ENCODE measurements around the gene SPPL2B. TPM values are rescaled to one million over a fixed set of nuclear protein-coding genes. Genes with fewer than 3 reads are reported as not detected.

The SPPL2B gene
- total and polyA plus RNA-seq, 12 donors, result 17.8 to 69.7 (median 21.2) TPM

DNA sequence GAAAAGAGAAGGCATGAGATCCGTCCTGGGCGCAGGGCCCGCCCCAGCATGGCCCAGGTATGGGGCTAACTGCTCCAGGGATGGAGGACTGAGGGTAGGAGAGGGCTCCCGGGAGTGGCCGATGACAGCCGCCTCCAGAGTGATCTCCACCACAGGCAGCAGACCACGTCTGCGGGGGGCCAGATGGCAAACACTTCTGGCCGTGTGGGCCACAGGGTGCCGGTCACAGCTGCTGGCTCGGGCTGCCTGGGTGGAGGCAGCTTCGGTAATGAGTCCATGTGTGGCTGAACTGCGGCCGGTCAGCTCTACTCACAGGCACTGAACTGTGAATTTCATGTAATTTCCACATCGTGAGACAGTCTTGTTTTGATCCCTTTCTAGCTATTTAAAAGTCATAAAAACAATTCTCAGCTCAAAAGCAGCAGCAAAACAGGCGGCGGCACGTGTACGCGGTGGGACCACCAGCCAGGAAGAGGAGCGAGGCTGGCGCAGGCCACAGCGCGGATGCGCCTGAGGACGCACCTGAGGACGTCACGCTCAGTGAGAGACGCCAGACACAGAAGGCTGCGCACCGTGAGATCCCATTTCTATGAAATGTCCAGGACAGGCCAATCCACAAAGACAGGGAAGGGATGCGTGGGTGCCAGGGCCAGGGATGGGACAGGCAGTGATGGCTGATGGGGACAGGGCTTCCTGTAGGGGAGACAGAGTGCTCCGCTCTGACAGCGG lies 4.1 kb upstream of the SPPL2B start:
- no peaks in the 10 kb centered on the region for H3K9me3 ChIP-seq
- no peak for ATAC-seq
- H3K4me1 ChIP-seq, result peaks cover 8 to 26% (median 21%) of the 10 kb centered on the region in 9 donors
- DNase-seq, result no peak
- peaks cover 0 to 54% (median 0%) of the 10 kb centered on the region in 9 donors for H3K36me3 ChIP-seq
- H3K4me3 ChIP-seq, result no peak overlapping the region
- intact Hi-C loops (cut with DNase I), result no loop called here
- H3K27me3 ChIP-seq, result no peaks in the 10 kb centered on the region
- H3K27ac ChIP-seq, result no peak overlapping the region
- no peak for TF ChIP-seq CTCF (IDR thresholded peaks at IDR 0.05)
- WGBS, 2 donors, result 87 to 88% methylated on average over 34 of the region's 34 CpGs

DNA sequence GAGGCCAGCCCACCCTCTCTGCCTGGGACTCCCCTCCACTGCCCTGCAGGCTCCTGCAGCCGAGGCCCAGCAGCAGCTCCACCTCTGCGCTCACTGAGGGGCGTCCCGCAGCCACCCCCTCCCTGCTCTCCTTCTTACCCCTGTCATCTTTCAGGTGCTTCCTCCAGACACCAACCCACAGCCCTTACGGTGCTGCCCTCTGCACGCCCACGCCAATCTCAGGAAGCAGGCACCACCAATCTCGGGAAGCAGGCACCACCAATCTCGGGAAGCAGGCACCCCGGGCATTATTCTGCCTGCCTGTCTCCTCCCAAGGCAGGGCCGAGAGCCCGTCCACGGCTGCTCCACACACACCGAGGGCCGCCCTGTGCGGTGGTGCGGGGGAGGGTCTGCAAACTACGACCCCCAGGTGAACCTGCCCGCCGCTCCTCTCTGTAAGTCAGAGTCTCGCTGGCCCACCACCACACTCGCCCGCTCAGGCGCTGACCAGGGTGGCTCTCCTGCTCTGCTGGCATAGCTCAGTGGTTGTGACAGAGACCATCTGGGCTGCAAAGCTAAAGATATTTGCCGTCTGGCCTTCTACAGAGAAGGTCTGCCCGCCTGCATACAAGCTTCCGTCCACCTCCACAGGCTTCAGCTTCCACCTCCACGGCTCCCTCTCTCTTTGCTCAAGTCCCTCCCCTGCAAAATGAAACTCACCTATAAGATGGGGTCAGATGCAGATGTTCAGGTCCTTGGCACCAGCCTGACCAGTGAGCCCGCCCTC lies 3.0 kb upstream of the SPPL2B start:
- Histone ChIP-seq H3K4me3 (no peak overlapping the region), H3K9me3 (no peaks in the 10 kb centered on the region), H3K27me3 (no peaks in the 10 kb centered on the region), H3K4me1 (peaks cover 14 to 32% (median 31%) of the 10 kb centered on the region in 9 donors), H3K27ac (no peak overlapping the region), H3K36me3 (peaks cover 0 to 54% (median 0%) of the 10 kb centered on the region in 9 donors)
- no peak for DNase-seq
- no peak for ATAC-seq
- intact Hi-C loops (cut with DNase I), result no loop called here
- 79 to 80% methylated on average over 29 of the region's 29 CpGs for WGBS, 2 donors
- TF ChIP-seq CTCF (IDR thresholded peaks at IDR 0.05), result no peak

- DNase-seq (no peak), ATAC-seq (no peak)
- H3K4me1 ChIP-seq, result peaks cover 19 to 45% (median 41%) of the 10 kb centered on the region in 9 donors
- WGBS, 2 donors, result 86 to 87% methylated on average over 16 of the region's 16 CpGs
- intact Hi-C loops (cut with DNase I), result no loop called here
- TF ChIP-seq CTCF (IDR thresholded peaks at IDR 0.05), result no peak
- peak overlapping the region in 3 of 10 donors; percentile 71 to 92 (median 91) for H3K4me3 ChIP-seq
- H3K27ac ChIP-seq, result peak overlapping the region in 1 of 10 donors; percentile 93
- peaks cover 0 to 47% (median 0%) of the 10 kb centered on the region in 9 donors for H3K36me3 ChIP-seq
- H3K9me3 ChIP-seq, result no peaks in the 10 kb centered on the region
- no peaks in the 10 kb centered on the region for H3K27me3 ChIP-seq
Observed at GRCh38 chr19:2326699-2327360, 1.7 kb upstream of the SPPL2B start.

- H3K27me3 ChIP-seq, result no peaks in the 10 kb centered on the region
- intact Hi-C loops (cut with DNase I), result no loop called here
- peak in 4 of 8 donors; percentile 13 to 45 (median 36) for ATAC-seq
Observed at GRCh38 chr19:2327773-2328400, 597 bp upstream of the SPPL2B start.

More at GRCh38 chr19:2327773-2328400, 597 bp upstream of the SPPL2B start:
- no peak for TF ChIP-seq CTCF (IDR thresholded peaks at IDR 0.05)
- DNase-seq, result peak in 1 of 2 donors; percentile 10
- H3K4me3 ChIP-seq, result peak overlapping the region; percentile 71 to 100 (median 96)
- no peaks in the 10 kb centered on the region for H3K9me3 ChIP-seq
- H3K27ac ChIP-seq, result peak overlapping the region in 9 of 10 donors; percentile 79 to 93 (median 85)
- H3K36me3 ChIP-seq, result peaks cover 0 to 37% (median 0%) of the 10 kb centered on the region in 9 donors
- 1 to 2% methylated on average over 18 of the region's 18 CpGs for WGBS, 2 donors
- H3K4me1 ChIP-seq, result peaks cover 23 to 54% (median 51%) of the 10 kb centered on the region in 9 donors
